ENCODE measurements around the gene SMCHD1. TPM values are rescaled to one million over a fixed set of nuclear protein-coding genes. Genes with fewer than 3 reads are reported as not detected.

SMCHD1 gene
- total RNA-seq, 1 experiment from 2014 or later: 33.0 TPM

DNA sequence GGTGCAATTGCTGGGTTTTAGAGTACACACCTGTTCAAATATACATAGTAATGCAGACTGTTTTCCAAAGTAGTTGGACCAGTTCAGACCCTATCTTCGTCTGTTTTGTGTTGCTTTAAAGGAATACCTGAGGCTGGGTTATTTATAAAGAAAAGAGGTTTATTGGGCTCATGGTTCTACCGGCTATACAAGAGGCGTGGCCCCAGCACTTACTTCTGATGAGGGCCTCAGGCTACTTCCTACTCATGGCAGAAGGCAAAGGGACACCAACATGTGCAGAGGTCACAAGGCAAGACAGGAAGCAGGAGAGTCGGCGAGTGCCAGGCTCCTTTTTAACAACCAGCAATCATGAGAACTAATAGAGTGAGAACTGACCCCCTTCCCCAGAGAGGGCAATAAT, 169.3 kb downstream of the SMCHD1 start:
- POLR2A ChIA-PET: no interaction called here
- H3K4me3 Mint-ChIP-seq: no peak overlapping the region
- DNase-seq (ENCODE audit: low spot score) (no peak), ATAC-seq (no peak)
- H3K4me1 Mint-ChIP-seq: peaks cover 7% of the 10 kb centered on the region
- CTCF ChIA-PET: no interaction called here
- H3K9me3 Mint-ChIP-seq: peaks cover 4% of the 10 kb centered on the region
- H3K36me3 Mint-ChIP-seq: no peaks in the 10 kb centered on the region
- H3K27ac Mint-ChIP-seq: no peak overlapping the region
- TF ChIP-seq, protein P1, sequence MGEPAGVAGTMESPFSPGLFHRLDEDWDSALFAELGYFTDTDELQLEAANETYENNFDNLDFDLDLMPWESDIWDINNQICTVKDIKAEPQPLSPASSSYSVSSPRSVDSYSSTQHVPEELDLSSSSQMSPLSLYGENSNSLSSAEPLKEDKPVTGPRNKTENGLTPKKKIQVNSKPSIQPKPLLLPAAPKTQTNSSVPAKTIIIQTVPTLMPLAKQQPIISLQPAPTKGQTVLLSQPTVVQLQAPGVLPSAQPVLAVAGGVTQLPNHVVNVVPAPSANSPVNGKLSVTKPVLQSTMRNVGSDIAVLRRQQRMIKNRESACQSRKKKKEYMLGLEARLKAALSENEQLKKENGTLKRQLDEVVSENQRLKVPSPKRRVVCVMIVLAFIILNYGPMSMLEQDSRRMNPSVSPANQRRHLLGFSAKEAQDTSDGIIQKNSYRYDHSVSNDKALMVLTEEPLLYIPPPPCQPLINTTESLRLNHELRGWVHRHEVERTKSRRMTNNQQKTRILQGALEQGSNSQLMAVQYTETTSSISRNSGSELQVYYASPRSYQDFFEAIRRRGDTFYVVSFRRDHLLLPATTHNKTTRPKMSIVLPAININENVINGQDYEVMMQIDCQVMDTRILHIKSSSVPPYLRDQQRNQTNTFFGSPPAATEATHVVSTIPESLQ (CRISPR knock-in tag; IDR thresholded peaks at IDR 0.05): no peak
- no peak for TF ChIP-seq CBFB (CRISPR knock-in tag; IDR thresholded peaks at IDR 0.05; ENCODE audit: low read depth)
- TF ChIP-seq, protein P2, sequence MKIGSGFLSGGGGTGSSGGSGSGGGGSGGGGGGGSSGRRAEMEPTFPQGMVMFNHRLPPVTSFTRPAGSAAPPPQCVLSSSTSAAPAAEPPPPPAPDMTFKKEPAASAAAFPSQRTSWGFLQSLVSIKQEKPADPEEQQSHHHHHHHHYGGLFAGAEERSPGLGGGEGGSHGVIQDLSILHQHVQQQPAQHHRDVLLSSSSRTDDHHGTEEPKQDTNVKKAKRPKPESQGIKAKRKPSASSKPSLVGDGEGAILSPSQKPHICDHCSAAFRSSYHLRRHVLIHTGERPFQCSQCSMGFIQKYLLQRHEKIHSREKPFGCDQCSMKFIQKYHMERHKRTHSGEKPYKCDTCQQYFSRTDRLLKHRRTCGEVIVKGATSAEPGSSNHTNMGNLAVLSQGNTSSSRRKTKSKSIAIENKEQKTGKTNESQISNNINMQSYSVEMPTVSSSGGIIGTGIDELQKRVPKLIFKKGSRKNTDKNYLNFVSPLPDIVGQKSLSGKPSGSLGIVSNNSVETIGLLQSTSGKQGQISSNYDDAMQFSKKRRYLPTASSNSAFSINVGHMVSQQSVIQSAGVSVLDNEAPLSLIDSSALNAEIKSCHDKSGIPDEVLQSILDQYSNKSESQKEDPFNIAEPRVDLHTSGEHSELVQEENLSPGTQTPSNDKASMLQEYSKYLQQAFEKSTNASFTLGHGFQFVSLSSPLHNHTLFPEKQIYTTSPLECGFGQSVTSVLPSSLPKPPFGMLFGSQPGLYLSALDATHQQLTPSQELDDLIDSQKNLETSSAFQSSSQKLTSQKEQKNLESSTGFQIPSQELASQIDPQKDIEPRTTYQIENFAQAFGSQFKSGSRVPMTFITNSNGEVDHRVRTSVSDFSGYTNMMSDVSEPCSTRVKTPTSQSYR (CRISPR knock-in tag; IDR thresholded peaks at IDR 0.05): no peak
- no peak for TF ChIP-seq CREM (CRISPR knock-in tag; IDR thresholded peaks at IDR 0.05)
- TF ChIP-seq FOXK1 (CRISPR knock-in tag; IDR thresholded peaks at IDR 0.05): no peak
- TF ChIP-seq, protein P3, sequence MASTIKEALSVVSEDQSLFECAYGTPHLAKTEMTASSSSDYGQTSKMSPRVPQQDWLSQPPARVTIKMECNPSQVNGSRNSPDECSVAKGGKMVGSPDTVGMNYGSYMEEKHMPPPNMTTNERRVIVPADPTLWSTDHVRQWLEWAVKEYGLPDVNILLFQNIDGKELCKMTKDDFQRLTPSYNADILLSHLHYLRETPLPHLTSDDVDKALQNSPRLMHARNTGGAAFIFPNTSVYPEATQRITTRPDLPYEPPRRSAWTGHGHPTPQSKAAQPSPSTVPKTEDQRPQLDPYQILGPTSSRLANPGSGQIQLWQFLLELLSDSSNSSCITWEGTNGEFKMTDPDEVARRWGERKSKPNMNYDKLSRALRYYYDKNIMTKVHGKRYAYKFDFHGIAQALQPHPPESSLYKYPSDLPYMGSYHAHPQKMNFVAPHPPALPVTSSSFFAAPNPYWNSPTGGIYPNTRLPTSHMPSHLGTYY (CRISPR knock-in tag; IDR thresholded peaks at IDR 0.05): no peak
- TF ChIP-seq NR1H2 (CRISPR knock-in tag; IDR thresholded peaks at IDR 0.05): no peak
- no peak for TF ChIP-seq NFE2L1 (CRISPR knock-in tag; IDR thresholded peaks at IDR 0.05)
- TF ChIP-seq FOXP1 (CRISPR knock-in tag; IDR thresholded peaks at IDR 0.05; ENCODE audit: borderline replicate concordance): no peak
- no peak for TF ChIP-seq SMAD3 (CRISPR knock-in tag; IDR thresholded peaks at IDR 0.05; ENCODE audit: borderline replicate concordance)
- TF ChIP-seq, protein P4, sequence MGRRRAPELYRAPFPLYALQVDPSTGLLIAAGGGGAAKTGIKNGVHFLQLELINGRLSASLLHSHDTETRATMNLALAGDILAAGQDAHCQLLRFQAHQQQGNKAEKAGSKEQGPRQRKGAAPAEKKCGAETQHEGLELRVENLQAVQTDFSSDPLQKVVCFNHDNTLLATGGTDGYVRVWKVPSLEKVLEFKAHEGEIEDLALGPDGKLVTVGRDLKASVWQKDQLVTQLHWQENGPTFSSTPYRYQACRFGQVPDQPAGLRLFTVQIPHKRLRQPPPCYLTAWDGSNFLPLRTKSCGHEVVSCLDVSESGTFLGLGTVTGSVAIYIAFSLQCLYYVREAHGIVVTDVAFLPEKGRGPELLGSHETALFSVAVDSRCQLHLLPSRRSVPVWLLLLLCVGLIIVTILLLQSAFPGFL (CRISPR knock-in tag; IDR thresholded peaks at IDR 0.05; ENCODE audit: borderline replicate concordance): no peak
- no peak for TF ChIP-seq ZNF121 (CRISPR knock-in tag; IDR thresholded peaks at IDR 0.05)
- no peak for TF ChIP-seq NFATC4 (CRISPR knock-in tag; IDR thresholded peaks at IDR 0.05)
- TF ChIP-seq, protein P5, sequence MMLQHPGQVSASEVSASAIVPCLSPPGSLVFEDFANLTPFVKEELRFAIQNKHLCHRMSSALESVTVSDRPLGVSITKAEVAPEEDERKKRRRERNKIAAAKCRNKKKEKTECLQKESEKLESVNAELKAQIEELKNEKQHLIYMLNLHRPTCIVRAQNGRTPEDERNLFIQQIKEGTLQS (CRISPR knock-in tag; conservative IDR thresholded peaks at IDR 0.05): no peak
- TF ChIP-seq, protein P6, sequence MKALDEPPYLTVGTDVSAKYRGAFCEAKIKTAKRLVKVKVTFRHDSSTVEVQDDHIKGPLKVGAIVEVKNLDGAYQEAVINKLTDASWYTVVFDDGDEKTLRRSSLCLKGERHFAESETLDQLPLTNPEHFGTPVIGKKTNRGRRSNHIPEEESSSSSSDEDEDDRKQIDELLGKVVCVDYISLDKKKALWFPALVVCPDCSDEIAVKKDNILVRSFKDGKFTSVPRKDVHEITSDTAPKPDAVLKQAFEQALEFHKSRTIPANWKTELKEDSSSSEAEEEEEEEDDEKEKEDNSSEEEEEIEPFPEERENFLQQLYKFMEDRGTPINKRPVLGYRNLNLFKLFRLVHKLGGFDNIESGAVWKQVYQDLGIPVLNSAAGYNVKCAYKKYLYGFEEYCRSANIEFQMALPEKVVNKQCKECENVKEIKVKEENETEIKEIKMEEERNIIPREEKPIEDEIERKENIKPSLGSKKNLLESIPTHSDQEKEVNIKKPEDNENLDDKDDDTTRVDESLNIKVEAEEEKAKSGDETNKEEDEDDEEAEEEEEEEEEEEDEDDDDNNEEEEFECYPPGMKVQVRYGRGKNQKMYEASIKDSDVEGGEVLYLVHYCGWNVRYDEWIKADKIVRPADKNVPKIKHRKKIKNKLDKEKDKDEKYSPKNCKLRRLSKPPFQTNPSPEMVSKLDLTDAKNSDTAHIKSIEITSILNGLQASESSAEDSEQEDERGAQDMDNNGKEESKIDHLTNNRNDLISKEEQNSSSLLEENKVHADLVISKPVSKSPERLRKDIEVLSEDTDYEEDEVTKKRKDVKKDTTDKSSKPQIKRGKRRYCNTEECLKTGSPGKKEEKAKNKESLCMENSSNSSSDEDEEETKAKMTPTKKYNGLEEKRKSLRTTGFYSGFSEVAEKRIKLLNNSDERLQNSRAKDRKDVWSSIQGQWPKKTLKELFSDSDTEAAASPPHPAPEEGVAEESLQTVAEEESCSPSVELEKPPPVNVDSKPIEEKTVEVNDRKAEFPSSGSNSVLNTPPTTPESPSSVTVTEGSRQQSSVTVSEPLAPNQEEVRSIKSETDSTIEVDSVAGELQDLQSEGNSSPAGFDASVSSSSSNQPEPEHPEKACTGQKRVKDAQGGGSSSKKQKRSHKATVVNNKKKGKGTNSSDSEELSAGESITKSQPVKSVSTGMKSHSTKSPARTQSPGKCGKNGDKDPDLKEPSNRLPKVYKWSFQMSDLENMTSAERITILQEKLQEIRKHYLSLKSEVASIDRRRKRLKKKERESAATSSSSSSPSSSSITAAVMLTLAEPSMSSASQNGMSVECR (CRISPR knock-in tag; IDR thresholded peaks at IDR 0.05; ENCODE audit: borderline replicate concordance): no peak
- no peak for TF ChIP-seq ESRRA (CRISPR knock-in tag; IDR thresholded peaks at IDR 0.05; ENCODE audit: borderline replicate concordance)
- TF ChIP-seq, protein P7, sequence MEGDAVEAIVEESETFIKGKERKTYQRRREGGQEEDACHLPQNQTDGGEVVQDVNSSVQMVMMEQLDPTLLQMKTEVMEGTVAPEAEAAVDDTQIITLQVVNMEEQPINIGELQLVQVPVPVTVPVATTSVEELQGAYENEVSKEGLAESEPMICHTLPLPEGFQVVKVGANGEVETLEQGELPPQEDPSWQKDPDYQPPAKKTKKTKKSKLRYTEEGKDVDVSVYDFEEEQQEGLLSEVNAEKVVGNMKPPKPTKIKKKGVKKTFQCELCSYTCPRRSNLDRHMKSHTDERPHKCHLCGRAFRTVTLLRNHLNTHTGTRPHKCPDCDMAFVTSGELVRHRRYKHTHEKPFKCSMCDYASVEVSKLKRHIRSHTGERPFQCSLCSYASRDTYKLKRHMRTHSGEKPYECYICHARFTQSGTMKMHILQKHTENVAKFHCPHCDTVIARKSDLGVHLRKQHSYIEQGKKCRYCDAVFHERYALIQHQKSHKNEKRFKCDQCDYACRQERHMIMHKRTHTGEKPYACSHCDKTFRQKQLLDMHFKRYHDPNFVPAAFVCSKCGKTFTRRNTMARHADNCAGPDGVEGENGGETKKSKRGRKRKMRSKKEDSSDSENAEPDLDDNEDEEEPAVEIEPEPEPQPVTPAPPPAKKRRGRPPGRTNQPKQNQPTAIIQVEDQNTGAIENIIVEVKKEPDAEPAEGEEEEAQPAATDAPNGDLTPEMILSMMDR (IDR thresholded peaks at IDR 0.05): no peak
- TF ChIP-seq, protein P8, sequence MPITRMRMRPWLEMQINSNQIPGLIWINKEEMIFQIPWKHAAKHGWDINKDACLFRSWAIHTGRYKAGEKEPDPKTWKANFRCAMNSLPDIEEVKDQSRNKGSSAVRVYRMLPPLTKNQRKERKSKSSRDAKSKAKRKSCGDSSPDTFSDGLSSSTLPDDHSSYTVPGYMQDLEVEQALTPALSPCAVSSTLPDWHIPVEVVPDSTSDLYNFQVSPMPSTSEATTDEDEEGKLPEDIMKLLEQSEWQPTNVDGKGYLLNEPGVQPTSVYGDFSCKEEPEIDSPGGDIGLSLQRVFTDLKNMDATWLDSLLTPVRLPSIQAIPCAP (CRISPR knock-in tag; IDR thresholded peaks at IDR 0.05): no peak
- TF ChIP-seq ZNF671 (CRISPR knock-in tag; IDR thresholded peaks at IDR 0.05): no peak
- no peak for TF ChIP-seq TP53 (CRISPR knock-in tag; IDR thresholded peaks at IDR 0.05)
- no peaks in the 10 kb centered on the region for H3K27me3 Mint-ChIP-seq (ENCODE audit: low read depth)
